ENCODE results near the gene ATP6V1F. TPM values are rescaled to one million over a fixed set of nuclear protein-coding genes. Genes with fewer than 3 reads are reported as not detected.

Gene ATP6V1F
- total RNA-seq, 1 experiment from 2014 or later, result 149 TPM

DNA sequence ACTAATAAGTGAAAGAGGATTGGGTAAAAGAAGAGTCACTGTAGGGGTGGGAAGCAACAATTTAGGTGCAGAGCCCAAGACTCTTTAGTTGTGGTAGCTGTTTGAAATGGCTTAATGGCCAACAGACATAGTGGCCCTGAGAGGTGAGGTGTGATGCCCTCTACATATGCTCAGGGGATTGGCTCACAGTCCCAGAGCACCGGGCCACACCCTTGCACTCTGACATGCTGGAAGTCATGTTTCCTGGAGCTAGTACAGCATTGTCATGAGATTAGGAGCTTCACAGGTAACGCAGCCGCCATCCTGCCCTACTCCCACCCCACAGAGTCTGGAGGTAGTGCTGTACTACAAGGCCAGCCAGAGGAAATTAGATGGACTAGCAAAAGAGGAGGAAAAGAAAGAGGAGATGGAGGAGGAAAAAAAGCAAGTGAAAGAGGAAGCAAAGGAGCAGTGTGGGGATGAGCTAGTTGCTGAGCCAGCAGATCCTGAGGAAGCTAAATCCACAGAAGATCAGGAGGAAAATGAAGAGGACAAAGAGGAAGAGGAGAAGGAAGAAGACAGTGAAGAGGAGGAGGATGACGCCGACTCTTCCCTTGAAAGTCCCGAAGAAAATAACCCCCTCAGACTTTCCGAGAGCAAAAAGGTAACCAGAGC lies 47.2 kb upstream of the ATP6V1F start:
- no peak overlapping the region for H3K27ac ChIP-seq (ENCODE audit: low read depth, low read length)
- POLR2A ChIA-PET, result no interaction called here
- no peaks in the 10 kb centered on the region for H3K9me2 ChIP-seq (ENCODE audit: insufficient read depth)
- BruUV-seq (replicated peaks), result no TSS peak
- H3K9ac ChIP-seq (ENCODE audit: low read length), result no peak overlapping the region
- DNase-seq (ENCODE audit: low read depth, low spot score) (no peak), ATAC-seq (peak; percentile 27; the same call in 1 of the 2 replicates)
- no peaks in the 10 kb centered on the region for H3K79me2 ChIP-seq (ENCODE audit: insufficient read depth, low read length)
- no peaks in the 10 kb centered on the region for H3K9me3 ChIP-seq (ENCODE audit: control insufficient read depth in 1 of 2, insufficient read depth in 1 of 2, low read depth in 1 of 2, low read length in 2 of 2)
- no peaks in the 10 kb centered on the region for H4K20me1 ChIP-seq (ENCODE audit: insufficient read depth)
- TF ChIP-seq POLR2AphosphoS5 (IDR thresholded peaks at IDR 0.05; ENCODE audit: low read depth, low read length) (no peak), SRF (IDR thresholded peaks at IDR 0.05; ENCODE audit: low read depth) (no peak), RAD21 (IDR thresholded peaks at IDR 0.05; ENCODE audit: low read depth) (no peak), FOSL1 (IDR thresholded peaks at IDR 0.05; ENCODE audit: low read depth) (no peak), TCF7L2 (IDR thresholded peaks at IDR 0.05; ENCODE audit: borderline replicate concordance, extremely low read depth, insufficient read depth, insufficient read length) (no peak), EZH2phosphoT487 (IDR thresholded peaks at IDR 0.05; ENCODE audit: borderline replicate concordance) (no peak), ZNF274 (IDR thresholded peaks at IDR 0.05; ENCODE audit: low read depth, low read length) (no peak), CBX3 (IDR thresholded peaks at IDR 0.05; ENCODE audit: low read depth) (no peak), POLR2A (IDR thresholded peaks at IDR 0.05; ENCODE audit: borderline replicate concordance, extremely low read depth, insufficient read depth, insufficient read length) (no peak), EZH2 (IDR thresholded peaks at IDR 0.05) (no peak), ELF1 (IDR thresholded peaks at IDR 0.05; ENCODE audit: borderline replicate concordance, low read depth) (no peak)
- TF ChIP-seq, protein P1, sequence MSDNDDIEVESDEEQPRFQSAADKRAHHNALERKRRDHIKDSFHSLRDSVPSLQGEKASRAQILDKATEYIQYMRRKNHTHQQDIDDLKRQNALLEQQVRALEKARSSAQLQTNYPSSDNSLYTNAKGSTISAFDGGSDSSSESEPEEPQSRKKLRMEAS (IDR thresholded peaks at IDR 0.05), result no peak
- TF ChIP-seq, protein P2, sequence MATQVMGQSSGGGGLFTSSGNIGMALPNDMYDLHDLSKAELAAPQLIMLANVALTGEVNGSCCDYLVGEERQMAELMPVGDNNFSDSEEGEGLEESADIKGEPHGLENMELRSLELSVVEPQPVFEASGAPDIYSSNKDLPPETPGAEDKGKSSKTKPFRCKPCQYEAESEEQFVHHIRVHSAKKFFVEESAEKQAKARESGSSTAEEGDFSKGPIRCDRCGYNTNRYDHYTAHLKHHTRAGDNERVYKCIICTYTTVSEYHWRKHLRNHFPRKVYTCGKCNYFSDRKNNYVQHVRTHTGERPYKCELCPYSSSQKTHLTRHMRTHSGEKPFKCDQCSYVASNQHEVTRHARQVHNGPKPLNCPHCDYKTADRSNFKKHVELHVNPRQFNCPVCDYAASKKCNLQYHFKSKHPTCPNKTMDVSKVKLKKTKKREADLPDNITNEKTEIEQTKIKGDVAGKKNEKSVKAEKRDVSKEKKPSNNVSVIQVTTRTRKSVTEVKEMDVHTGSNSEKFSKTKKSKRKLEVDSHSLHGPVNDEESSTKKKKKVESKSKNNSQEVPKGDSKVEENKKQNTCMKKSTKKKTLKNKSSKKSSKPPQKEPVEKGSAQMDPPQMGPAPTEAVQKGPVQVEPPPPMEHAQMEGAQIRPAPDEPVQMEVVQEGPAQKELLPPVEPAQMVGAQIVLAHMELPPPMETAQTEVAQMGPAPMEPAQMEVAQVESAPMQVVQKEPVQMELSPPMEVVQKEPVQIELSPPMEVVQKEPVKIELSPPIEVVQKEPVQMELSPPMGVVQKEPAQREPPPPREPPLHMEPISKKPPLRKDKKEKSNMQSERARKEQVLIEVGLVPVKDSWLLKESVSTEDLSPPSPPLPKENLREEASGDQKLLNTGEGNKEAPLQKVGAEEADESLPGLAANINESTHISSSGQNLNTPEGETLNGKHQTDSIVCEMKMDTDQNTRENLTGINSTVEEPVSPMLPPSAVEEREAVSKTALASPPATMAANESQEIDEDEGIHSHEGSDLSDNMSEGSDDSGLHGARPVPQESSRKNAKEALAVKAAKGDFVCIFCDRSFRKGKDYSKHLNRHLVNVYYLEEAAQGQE (IDR thresholded peaks at IDR 0.05; ENCODE audit: low read depth), result no peak
- TF ChIP-seq, protein P3, sequence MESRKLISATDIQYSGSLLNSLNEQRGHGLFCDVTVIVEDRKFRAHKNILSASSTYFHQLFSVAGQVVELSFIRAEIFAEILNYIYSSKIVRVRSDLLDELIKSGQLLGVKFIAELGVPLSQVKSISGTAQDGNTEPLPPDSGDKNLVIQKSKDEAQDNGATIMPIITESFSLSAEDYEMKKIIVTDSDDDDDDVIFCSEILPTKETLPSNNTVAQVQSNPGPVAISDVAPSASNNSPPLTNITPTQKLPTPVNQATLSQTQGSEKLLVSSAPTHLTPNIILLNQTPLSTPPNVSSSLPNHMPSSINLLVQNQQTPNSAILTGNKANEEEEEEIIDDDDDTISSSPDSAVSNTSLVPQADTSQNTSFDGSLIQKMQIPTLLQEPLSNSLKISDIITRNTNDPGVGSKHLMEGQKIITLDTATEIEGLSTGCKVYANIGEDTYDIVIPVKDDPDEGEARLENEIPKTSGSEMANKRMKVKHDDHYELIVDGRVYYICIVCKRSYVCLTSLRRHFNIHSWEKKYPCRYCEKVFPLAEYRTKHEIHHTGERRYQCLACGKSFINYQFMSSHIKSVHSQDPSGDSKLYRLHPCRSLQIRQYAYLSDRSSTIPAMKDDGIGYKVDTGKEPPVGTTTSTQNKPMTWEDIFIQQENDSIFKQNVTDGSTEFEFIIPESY (IDR thresholded peaks at IDR 0.05; ENCODE audit: extremely low read depth, insufficient replicate concordance, low read length), result no peak
- RAD21 ChIA-PET (ENCODE audit: low non-redundant PET in 1 of 2, low total read pairs in 2 of 2, uncharacterized antibody in 2 of 2, unreplicated experiment in 2 of 2), result no interaction called here
- no peaks in the 10 kb centered on the region for H3K27me3 ChIP-seq (ENCODE audit: insufficient read depth, low read length)
- no peak overlapping the region for H2AFZ ChIP-seq (ENCODE audit: low read depth, low read length, poor library complexity, severe bottlenecking)
- CTCF ChIA-PET, result no interaction called here
- H3K4me3 ChIP-seq (replicated peaks in 1 of 2; ENCODE audit: low read depth in 1 of 2, low read length in 2 of 2), result no peak overlapping the region
- H3K4me1 ChIP-seq (ENCODE audit: control insufficient read depth in 1 of 2, insufficient read depth in 2 of 2, low read length in 2 of 2), result peaks cover 0 to 6% of the 10 kb centered on the region in 2 experiments; a peak in 1 of 4 replicates
- intact Hi-C loops (cut with micrococcal nuclease), result no loop called here
- H3K36me3 ChIP-seq (ENCODE audit: control insufficient read depth in 1 of 2, insufficient read depth in 2 of 2, low read length in 2 of 2), result no peaks in the 10 kb centered on the region
- no peak overlapping the region for H3K4me2 ChIP-seq (ENCODE audit: low read length)
